ENCODE measurements around the gene DNMT3A.

GRCh38 chr2:25331686-25332365 lies 9.9 kb downstream of the DNMT3A start:
- no peak for TF ChIP-seq EP300 (IDR thresholded peaks at IDR 0.05; ENCODE audit: borderline replicate concordance in 1 of 2, low read depth in 2 of 2, low read length in 2 of 2)
- TF ChIP-seq CTCF (IDR thresholded peaks at IDR 0.05; ENCODE audit: control extremely low read depth in 1 of 3, insufficient read depth in 1 of 3, low read depth in 1 of 3, low read length in 3 of 3) = no peak
- no peak for TF ChIP-seq MAFK (IDR thresholded peaks at IDR 0.05; ENCODE audit: low read depth, low read length)
- no peak for TF ChIP-seq CEBPB (IDR thresholded peaks at IDR 0.05; ENCODE audit: low read depth, low read length)
